GM12873 (cell line): ENCODE measurements around the gene FGFRL1.

Experiments
- TF ChIP-seq, protein P1 (sequence below): IDR thresholded peaks from 2 replicates; pipeline ENCODE4 v1.5.1; 2012; ENCODE audit warnings: low read depth, mild to moderate bottlenecking, moderate library complexity, low read length, control low read depth; ENCODE audit not compliant: insufficient read depth; ENCODE audit errors: missing control alignments

Gene FGFRL1, protein sequence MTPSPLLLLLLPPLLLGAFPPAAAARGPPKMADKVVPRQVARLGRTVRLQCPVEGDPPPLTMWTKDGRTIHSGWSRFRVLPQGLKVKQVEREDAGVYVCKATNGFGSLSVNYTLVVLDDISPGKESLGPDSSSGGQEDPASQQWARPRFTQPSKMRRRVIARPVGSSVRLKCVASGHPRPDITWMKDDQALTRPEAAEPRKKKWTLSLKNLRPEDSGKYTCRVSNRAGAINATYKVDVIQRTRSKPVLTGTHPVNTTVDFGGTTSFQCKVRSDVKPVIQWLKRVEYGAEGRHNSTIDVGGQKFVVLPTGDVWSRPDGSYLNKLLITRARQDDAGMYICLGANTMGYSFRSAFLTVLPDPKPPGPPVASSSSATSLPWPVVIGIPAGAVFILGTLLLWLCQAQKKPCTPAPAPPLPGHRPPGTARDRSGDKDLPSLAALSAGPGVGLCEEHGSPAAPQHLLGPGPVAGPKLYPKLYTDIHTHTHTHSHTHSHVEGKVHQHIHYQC

DNA sequence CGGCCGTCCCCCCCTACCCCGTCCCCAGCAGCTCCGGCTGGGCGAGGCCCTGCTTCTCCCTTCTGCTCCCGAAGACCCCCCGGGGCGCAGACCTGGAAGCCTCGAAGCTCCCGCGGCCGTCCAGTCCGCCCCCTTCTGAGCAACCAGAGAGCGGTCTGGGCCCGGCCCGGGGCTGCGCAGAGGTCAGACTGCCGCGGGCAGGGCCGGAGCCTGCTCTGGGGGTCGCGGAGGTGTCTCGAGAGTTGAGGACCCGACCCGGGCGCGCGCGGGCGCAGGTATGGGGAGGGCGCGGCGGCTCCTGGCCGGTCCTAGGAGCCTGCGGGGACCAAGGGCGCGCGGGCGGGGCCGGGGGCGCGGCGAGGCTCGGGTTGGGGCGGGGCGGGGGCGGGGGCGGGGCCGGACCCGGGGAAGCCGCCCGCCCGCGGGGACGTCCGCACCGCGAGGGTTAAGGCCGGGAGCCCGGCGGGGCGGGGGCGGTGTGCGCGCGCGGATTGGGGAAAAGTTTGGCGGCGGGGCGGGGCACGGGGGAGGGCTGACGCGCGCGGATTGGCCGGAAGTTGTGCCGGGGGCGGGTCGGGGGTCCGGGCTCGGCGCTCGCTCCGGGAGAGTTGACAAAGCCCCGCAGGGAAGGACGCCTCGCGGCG lies at the start of gene FGFRL1:
Gene FGFRL1, plus strand, starts transcription at position 605 of the 644 bp plus-strand sequence. CDS start 860 bp downstream, outside the sequence.
- TF ChIP-seq, protein P1, sequence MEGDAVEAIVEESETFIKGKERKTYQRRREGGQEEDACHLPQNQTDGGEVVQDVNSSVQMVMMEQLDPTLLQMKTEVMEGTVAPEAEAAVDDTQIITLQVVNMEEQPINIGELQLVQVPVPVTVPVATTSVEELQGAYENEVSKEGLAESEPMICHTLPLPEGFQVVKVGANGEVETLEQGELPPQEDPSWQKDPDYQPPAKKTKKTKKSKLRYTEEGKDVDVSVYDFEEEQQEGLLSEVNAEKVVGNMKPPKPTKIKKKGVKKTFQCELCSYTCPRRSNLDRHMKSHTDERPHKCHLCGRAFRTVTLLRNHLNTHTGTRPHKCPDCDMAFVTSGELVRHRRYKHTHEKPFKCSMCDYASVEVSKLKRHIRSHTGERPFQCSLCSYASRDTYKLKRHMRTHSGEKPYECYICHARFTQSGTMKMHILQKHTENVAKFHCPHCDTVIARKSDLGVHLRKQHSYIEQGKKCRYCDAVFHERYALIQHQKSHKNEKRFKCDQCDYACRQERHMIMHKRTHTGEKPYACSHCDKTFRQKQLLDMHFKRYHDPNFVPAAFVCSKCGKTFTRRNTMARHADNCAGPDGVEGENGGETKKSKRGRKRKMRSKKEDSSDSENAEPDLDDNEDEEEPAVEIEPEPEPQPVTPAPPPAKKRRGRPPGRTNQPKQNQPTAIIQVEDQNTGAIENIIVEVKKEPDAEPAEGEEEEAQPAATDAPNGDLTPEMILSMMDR = no peak

DNA sequence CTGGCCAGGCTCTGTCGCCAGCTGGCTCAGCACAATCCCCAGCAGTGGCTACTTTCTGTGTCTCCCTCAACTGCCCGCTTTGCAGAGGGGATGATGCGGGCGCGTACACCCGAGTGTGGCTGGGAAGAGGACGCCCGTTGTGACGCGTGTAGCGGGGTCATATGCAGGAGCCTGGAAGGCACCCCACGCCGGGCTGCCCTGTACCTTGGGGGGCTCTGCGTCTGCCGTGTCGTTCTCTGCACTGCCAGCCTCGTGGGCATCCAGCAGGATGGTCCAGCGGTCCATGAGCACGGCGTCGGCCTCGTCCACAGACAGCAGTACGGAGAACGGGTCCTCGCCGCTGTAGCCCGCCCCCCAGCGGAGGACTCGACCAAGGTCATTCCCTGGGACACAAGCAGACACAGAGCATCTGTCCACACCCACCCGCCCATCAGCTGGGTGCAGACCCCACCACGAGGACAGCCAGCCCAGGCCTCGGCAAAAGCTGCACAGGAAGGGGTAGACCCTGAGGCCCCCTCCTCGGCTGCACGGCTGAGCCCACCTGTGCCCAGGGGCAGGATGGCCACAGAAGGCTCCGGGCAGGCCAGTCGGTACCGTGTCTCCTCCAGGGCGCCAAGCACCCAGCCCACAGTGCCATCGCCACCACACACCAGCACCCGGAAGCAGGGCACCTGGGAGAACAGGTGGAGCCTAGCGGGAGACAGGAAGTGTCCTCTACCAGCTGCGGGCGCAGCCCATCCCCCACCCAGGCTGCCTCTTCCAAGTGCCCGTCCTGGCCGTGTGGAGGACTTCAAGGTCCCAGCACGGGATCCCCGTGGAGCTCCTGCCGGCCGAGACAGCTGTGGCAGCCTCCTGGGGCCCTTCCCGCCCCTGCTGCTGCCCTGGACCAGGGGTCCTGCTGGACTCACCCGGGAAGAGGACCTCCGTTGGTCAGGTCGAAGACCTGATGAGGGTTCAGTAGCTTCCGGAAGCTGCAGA lies 48.9 kb upstream of the FGFRL1 start:
- TF ChIP-seq, protein P1 = no peak

DNA sequence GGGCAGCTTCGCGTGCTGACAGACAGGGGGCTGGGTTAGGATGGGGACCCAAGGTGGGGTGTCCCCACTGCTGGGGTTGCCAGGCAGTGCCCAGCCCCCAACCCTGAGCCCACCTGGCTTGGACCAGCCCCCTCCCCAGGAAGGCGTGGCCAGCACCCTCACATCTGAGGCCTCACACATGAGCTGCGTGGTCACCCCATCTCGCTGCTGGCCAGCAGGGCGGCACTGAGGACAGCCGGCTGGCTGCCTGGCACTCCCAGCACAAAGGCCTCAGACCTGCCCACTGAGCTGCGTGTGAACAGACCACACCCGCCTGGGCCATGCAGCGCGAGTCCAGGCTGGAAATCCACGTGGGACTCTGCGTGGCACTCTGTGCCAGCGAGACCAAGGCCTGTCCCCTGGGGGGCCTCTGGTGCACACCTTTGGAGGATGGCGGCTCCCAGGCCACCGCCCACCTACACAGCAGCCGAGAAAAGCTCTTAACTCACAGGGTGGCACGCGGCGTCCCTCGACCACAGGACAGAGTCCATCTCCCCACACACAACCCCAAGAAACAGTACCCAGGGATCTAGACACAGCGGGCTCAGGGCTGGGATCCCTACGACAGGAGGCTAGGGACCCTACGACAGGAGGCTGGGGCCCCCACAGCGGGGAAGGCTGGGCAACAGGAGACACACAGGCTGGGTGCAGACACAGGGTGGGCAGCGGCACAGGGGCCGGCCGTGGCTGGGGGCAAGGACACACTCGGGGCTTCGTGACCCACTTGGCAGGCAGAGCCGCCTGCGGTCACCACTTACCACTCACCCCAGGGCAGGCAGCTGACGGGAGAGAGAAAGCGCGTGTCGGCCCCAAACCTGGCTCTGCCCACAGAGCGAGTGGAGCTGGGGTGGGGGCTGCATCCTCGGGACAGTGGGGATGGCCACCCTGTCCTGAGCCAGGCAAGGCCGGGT lies 47.9 kb upstream of the FGFRL1 start:
- TF ChIP-seq, protein P1 = no peak

DNA sequence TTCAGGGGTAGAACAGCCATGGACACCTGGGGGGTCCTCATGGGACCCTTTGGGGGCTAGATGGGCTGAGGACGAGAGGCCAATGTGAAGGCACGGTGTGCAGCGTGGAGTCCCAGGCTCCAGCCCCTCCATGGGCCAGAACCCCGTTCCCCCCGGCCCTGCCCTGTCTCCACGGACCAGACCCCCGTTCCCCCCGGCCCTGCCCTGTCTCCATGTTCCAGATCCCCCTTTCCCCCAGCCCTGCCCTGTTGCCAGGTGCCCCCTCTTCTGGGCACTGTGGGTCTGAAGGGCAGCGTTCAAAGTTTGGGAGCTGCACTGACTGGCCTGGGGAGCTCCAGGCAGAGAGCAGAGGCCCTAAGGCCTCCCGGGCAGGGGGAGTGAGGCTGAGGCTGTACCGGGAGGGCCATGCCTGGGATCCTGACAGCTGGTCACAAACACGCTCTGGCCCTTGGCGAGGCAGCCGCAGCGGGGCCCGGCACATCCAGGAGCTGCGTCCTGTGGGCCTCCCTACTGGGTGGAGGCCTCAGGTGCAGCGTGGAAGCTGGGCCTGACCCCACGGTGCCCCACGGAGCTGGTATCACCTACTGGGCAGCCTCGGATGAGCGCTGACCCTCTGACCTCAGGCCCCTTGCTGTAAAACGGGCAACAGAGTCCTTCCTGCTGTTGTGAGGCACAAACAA lies 46.9 kb upstream of the FGFRL1 start:
- TF ChIP-seq, protein P1 = no peak

DNA sequence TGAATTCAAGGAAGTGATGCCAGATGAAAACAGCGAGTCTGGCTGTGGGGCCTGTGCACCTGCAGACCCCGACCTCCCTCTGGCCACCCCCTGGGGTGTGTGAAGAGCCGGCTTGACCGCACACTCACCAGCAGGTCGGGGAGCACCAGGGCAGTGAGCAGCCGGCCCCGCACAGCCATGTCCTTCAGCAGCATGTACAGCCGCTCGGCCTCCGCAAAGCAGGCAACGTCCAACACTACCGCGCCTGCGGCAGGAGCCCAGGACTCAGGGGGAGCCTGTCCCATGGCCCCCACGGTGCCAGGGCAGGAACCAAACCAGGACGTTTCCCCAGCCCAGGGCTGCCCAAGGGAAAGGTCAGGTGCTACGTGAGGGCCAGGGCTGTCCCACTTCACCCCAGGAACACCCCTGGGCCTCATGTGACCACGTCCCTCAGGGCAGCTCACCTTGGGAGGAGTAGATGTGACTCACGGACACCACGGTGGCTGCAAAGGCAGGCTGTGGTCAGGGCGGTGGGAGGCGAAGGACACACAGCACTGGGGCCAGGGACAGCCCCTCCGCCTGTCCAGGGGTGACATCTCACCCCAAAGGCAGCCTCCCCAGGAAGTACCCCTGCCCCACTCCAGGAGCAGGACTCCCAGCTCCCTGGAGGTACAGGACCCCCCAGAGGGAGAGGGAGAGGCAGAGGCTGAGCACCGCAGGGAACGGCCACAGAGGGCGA lies 46.2 kb upstream of the FGFRL1 start:
- TF ChIP-seq, protein P1 = no peak

DNA sequence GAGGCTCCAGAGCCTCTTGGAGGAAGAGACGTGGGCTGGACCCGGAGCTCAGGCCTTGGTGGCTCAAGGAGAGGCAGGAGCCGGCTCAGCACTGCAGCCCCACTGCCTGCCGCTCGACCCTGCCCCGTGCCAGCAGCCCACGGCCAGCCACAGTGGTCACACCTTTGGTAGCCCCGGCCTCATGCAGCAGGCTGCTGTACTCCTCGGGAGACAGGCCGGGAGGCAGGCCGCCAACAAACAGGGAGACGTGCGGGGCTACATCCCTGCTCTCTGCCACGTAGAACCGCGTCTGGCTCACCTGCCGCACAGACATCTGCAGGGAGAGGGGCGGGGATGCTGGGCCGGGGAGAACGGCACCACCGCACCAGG lies 45.7 kb upstream of the FGFRL1 start:
- TF ChIP-seq, protein P1 = no peak
